ENCODE results near the gene BCR. TPM values are rescaled to one million over a fixed set of nuclear protein-coding genes. Genes with fewer than 3 reads are reported as not detected.

BCR gene
- polyA plus RNA-seq, 3 donors: 10.3 to 37.9 (median 14.8) TPM

GRCh38 chr22:23260645-23261581, 80.6 kb downstream of the BCR start:
- WGBS, 3 donors: 94 to 96% (median 95%) methylated on average over 21 of the region's 21 CpGs
- no peak overlapping the region for H3K27ac ChIP-seq (ENCODE audit: low read depth, low read length)

- WGBS, 3 donors: 87 to 90% (median 89%) methylated on average over 10 of the region's 10 CpGs
These were observed 81.7 kb downstream of the BCR start for GRCh38 chr22:23261900-23262450.

GRCh38 chr22:23262518-23263332, 82.4 kb downstream of the BCR start:
- WGBS, 3 donors: 73 to 80% (median 76%) methylated on average over 47 to 60 of the region's 60 CpGs
- H3K27ac ChIP-seq (ENCODE audit: low read depth, low read length): no peak overlapping the region

More at GRCh38 chr22:23261900-23262450, 81.7 kb downstream of the BCR start:
- no peak overlapping the region for H3K27ac ChIP-seq (ENCODE audit: low read depth, low read length)

- no peak overlapping the region for H3K27ac ChIP-seq (ENCODE audit: low read depth, low read length)
- WGBS, 3 donors: 79 to 89% (median 86%) methylated on average over 20 of the region's 20 CpGs
These were observed 83.6 kb downstream of the BCR start for GRCh38 chr22:23263651-23264555.

DNA sequence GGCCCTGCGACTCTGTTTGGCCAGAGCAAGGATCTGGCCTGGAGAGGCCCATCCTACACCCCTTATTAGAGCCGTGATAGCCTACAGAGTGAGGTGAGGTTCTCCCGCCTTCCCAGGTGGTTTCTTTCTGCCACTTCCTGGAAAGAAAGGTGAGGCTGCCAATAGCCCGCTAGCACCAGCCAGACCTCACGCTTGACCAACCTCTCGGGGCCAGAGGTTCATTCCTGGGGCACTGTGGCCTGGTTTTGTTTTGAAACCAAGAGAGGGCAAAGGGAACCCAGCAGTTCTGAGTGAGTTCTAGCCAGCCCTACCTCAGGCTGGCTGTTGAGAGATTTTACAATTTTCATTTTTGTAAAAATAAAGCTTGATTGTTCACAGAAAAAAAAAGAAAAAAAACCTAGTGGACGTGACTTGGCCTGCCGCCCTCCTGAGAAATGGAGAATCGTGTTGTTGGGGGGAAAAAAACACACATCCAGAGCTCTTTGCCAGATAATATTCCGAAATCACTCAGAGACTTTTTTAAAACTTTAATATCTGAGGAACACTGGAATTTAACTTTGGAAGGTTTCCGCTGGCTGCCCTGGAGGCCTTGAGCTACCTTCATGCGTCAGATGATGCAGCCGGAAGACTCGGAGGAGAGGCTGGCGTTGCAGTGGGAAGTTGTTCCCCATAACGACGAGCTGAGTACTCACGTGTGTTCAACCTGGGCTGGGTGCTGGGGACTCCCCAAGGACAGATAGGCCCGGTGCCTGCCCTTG, 84.5 kb downstream of the BCR start:
- 72 to 74% (median 73%) methylated on average over 19 of the region's 19 CpGs for WGBS, 3 donors
- H3K27ac ChIP-seq (ENCODE audit: low read depth, low read length): no peak overlapping the region

GRCh38 chr22:23265368-23265700, 85.0 kb downstream of the BCR start:
- H3K27ac ChIP-seq (ENCODE audit: low read depth, low read length): no peak overlapping the region
- WGBS, 3 donors: 78 to 95% (median 88%) methylated on average over 7 of the region's 7 CpGs

DNA sequence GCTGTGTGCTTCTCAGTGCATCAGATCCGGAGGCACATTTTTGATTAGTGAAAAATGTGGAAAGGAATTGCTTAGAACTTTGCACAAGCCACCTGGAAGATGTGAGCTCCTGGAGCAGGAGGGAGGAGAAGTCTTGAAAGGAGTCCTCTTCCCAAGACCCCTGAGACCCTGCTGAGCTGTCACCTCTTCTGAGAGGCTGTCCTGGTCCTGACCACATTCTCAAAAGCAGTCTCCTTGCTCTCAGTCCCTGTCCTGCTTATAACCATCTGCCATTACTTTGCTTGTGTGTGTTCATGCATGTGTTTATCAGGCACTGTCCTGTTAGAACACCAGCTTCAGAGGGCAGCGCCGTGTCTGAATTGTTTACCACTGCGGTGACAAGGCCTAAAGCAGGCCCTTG, 86.5 kb downstream of the BCR start:
- WGBS, 3 donors: 89 to 97% (median 95%) methylated on average over 4 of the region's 4 CpGs
- H3K27ac ChIP-seq (ENCODE audit: low read depth, low read length): no peak overlapping the region

GRCh38 chr22:23267226-23268043, 87.1 kb downstream of the BCR start:
- 89 to 92% (median 91%) methylated on average over 11 of the region's 11 CpGs for WGBS, 3 donors
- H3K27ac ChIP-seq (ENCODE audit: low read depth, low read length): no peak overlapping the region

DNA sequence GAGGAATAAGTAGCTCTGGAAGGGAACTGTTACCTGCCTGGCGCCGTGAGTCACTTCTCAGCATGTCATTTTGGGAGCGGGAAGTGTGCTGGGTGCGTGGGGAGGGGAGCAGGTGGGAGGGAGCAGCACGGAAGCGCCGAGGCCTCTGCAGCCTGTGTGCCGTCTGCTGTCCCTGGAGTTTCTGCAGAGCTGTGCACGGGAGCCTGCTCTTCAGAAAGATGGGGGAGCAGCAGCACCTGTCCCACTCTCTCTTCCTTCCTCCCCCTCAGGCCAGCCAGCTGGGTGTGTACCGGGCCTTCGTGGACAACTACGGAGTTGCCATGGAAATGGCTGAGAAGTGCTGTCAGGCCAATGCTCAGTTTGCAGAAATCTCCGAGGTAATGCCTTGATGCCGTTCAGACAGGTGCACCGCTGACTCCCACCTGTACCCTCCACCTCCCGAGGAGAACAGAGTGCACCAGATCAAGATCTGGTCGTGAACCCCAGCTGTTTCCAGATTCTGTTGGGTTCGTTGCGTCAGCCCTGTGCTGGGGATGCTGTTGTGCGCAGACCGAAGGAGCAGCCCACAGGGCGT, 87.9 kb downstream of the BCR start:
- 86 to 88% (median 87%) methylated on average over 22 of the region's 22 CpGs for whole genome bisulfite sequencing, 3 donors

GRCh38 chr22:23268877-23269276, 88.6 kb downstream of the BCR start:
- 87 to 89% (median 88%) methylated on average over 7 of the region's 7 CpGs for WGBS, 3 donors
- H3K27ac ChIP-seq (ENCODE audit: low read depth, low read length): no peak overlapping the region

More for the DNA sequence above, 87.9 kb downstream of the BCR start:
- no peak overlapping the region for H3K27ac ChIP-seq (ENCODE audit: low read depth, low read length)

- H3K27ac ChIP-seq (ENCODE audit: low read depth, low read length): no peak overlapping the region
- WGBS, 3 donors: 78 to 91% (median 90%) methylated on average over 18 of the region's 18 CpGs
These were observed 89.3 kb downstream of the BCR start for GRCh38 chr22:23269441-23270211.

- 58 to 72% (median 68%) methylated on average over 8 of the region's 8 CpGs for WGBS, 3 donors
- H3K27ac ChIP-seq (ENCODE audit: low read depth, low read length): no peak overlapping the region
These were observed 90.0 kb downstream of the BCR start for GRCh38 chr22:23270212-23270733.

DNA sequence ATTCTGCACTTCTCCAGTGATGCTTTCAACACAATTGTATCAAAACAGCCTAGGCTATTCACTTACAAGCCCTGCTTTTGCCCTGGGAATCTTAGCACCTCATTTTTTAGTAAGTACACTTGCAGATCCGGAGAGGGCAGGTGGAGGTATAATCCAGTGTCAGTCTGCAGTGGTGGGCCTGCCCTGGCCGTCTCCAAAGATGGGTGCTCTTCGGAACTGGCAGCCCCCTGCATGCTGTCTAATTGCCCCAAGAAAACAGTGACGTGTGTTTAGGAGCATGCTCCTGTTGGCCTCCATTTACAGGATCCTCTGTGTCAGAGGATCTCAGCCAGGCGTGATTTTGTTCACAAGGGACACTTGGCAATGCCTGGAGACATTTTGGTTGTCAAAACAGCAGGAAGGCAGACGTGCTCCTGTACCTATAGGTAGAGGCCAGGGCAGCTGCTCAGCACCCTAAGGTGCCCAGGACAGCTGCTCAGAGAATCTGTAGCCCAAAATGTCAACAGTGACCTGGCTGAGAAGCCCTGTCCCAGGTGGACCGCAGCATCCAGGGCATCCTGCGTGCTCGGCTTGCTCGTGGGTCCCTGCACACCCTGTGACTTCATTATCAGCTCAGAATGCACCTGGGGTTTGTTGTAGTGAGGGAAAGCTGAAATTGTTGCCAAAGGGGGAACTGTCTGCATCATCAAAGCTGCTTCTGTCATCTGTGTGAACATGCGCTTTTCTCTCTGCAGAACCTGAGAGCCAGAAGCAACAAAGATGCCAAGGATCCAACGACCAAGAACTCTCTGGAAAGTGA, 90.7 kb downstream of the BCR start:
- 93 to 96% (median 95%) methylated on average over 12 of the region's 12 CpGs for WGBS, 3 donors
- no peak overlapping the region for H3K27ac ChIP-seq (ENCODE audit: low read depth, low read length)

DNA sequence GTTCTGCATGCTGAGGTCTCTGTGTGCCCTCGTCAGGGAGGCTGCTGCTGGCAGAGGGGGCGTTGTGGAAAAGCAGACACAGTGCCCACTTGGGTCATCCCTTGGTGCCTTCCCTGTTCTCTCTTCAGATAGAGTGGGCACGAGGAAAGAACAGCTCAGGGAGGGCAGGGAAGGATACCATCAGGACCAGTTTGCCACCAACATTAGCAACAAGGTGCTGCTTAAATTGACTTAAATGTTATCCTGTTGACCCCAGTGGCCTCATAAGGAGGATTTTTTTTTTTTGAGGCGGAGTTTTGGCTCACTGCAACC, 91.2 kb downstream of the BCR start:
- H3K27ac ChIP-seq (ENCODE audit: low read depth, low read length): no peak overlapping the region
- 96 to 100% (median 97%) methylated on average over 4 of the region's 4 CpGs for WGBS, 3 donors

GRCh38 chr22:23272371-23272770, 92.1 kb downstream of the BCR start:
- H3K27ac ChIP-seq (ENCODE audit: low read depth, low read length): no peak overlapping the region
- WGBS, 3 donors: 80 to 92% (median 90%) methylated on average over 8 of the region's 8 CpGs

All from adipose tissue (tissue), 3 donors.